Heart left ventricle (tissue), 16 donors: ENCODE data around the gene DNMT1. TPM values are rescaled to one million over a fixed set of nuclear protein-coding genes. Genes with fewer than 3 reads are reported as not detected.

Experiments
- ATAC-seq, 4 donors: fragments of 200-7000 bp; cut with Tn5 transposase; one replicate each; pipeline ENCODE4 v1.9.1; 2020 to 2022; ENCODE audit warnings: moderate library complexity in 4 of 4, mild to moderate bottlenecking in 3 of 4, moderate number of reproducible peaks in 1 of 4
- DNase-seq, 5 donors: peaks; one replicate each; pipeline ENCODE4 v3.0.0-alpha.2; 2020
- H3K27ac ChIP-seq, 12 donors: fragments of 200-600 bp; sonication (generic) in 4 of 12; one replicate each; pipeline versions ENCODE4 v1.5.0 to v1.8.0; 2016 to 2022; ENCODE audit warnings: mild to moderate bottlenecking in 2 of 12
- H3K27me3 ChIP-seq, 9 donors: fragments of 200-600 bp; sonication (generic) in 2 of 9; one replicate each; pipeline versions ENCODE4 v1.5.1 to v1.8.0; 2016 to 2022; ENCODE audit warnings: mild to moderate bottlenecking in 3 of 9
- H3K36me3 ChIP-seq, 9 donors: fragments of 200-600 bp; sonication (generic) in 2 of 9; one replicate each; pipeline versions ENCODE4 v1.5.0 to v1.8.0; 2018 to 2022; ENCODE audit warnings: mild to moderate bottlenecking in 2 of 9
- H3K4me1 ChIP-seq, 12 donors: fragments of 200-600 bp; sonication (generic) in 4 of 12; one replicate each; pipeline versions ENCODE4 v1.5.0 to v1.8.0; 2016 to 2022; ENCODE audit warnings: mild to moderate bottlenecking in 3 of 12
- H3K4me3 ChIP-seq, 12 donors: fragments of 200-600 bp; sonication (generic) in 4 of 12; one replicate each; pipeline versions ENCODE4 v1.5.0 to v1.8.0; 2017 to 2022; ENCODE audit warnings: mild to moderate bottlenecking in 9 of 12, moderate library complexity in 4 of 12
- H3K9me3 ChIP-seq, 12 donors: fragments of 200-600 bp; sonication (generic) in 4 of 12; one replicate each; pipeline versions ENCODE4 v1.5.0 to v1.8.0; 2016 to 2022; ENCODE audit warnings: mild to moderate bottlenecking in 1 of 12
- CTCF ChIP-seq, 12 donors: fragments of 200-600 bp; sonication (generic) in 4 of 12; IDR thresholded peaks; one replicate each; pipeline versions ENCODE4 v1.5.0 to v1.8.0; 2018 to 2022; ENCODE audit warnings: antibody characterized with exemption in 12 of 12, mild to moderate bottlenecking in 5 of 12
- POLR2A ChIP-seq, 2 donors: fragments of 450-650 bp; IDR thresholded peaks; one replicate each; pipeline ENCODE4 v1.6.1; 2017; ENCODE audit warnings: antibody characterized with exemption in 2 of 2, mild to moderate bottlenecking in 2 of 2, moderate library complexity in 2 of 2
- WGBS, 4 donors: extraction: QIAGEN DNeasy Blood & Tissue Kit in 2 of 4; methylation state at CpG; one replicate each; pipeline versions ENCODE4 v1.1.5 to v1.1.7; 2013 to 2018; 5-methylcytosine and 5-hydroxymethylcytosine counted together
- intact Hi-C, 10 donors: fragments of 100-400 bp; cut with DNase I; formaldehyde crosslinking; loops; one replicate each; pipeline versions ENCODE4 v1.11.1 to v1.14.2; 2022
- polyA plus RNA-seq, 2 donors: library from polyadenylated mRNA; stranded (reverse); fragments of 200-250 nt; gene quantifications; one replicate each; pipeline ENCODE4 v1.2.3, GENCODE V29; 2013
- total RNA-seq, 9 donors: library from RNA; depleted of rRNA in 2 of 9; stranded (reverse); fragments of >200 nt in 2 of 9; fragmentation: NEBNext Ultra II Directional in 3 of 9; extraction: Animal tissue kit (Norgen Biotek cat#: 25700) in 3 of 9; gene quantifications; one replicate each; pipeline versions ENCODE4 v1.1.0 to v1.2.4, GENCODE V29; 2016 to 2023
- donor health status: ischemic (EF 13 %, LVEDD 7.1; RV severe dilation, severe dysfunction).
- donor health status: healthy with polysubstance abuse.
- donor health status: DM: no; HTN: yes; CAD: no.
- donor health status: DM: no; HTN: no; CAD: no.
- donor health status: ischemic (EF 25% LVEDD 6.9; RV normal size, moderate dysfunction).
- donor health status: ischemic (EF 25% LVEDD 5.7; RV mildly dilated, moderate dysfunction).
- donor health status: healthy.
- donor health status: DM: yes; HTN: yes; CAD: no.
- donor health status: ischemic (EF 35%, LVEDD 5.7; RV mildly dilated, moderate dysfunction).
- donor health status: nonischemic (EF 11% LVEDD 7.7; RV severe dilation, severe dysfunction).
- donor health status: DM: yes; HTN: yes; CAD: no.
- donor health status: PGD.
- donor health status: ischemic (EF 29% LVEDD 5.4; RV normal size, mild dysfunction).
- donor health status: nonischemic (EF 23%, LVEDD 6.1; RV moderate dilation, normal function).

The DNMT1 gene
- total and polyA plus RNA-seq, 11 donors, result 16.1 to 61.6 (median 25.0) TPM

- ATAC-seq, result no peak
- H3K9me3 ChIP-seq, result no peaks in the 10 kb centered on the region
- no peak for DNase-seq
- H3K4me3 ChIP-seq, result no peak overlapping the region
- intact Hi-C loops, result no loop called here
- no peak for TF ChIP-seq POLR2A (IDR thresholded peaks at IDR 0.05)
- TF ChIP-seq CTCF (IDR thresholded peaks at IDR 0.05), result no peak
- peaks cover 0 to 50% (median 13%) of the 10 kb centered on the region in 12 donors for H3K4me1 ChIP-seq
- H3K27ac ChIP-seq, result no peak overlapping the region
- H3K36me3 ChIP-seq, result peaks cover 2 to 22% (median 18%) of the 10 kb centered on the region in 9 donors
- H3K27me3 ChIP-seq, result no peaks in the 10 kb centered on the region
Measured at GRCh38 chr19:10104130-10104513, 90.6 kb downstream of the DNMT1 start.

- Histone ChIP-seq H3K4me3 (no peak overlapping the region), H3K4me1 (peaks cover 0 to 50% (median 13%) of the 10 kb centered on the region in 12 donors), H3K27me3 (no peaks in the 10 kb centered on the region), H3K36me3 (peaks cover 0 to 9% (median 5%) of the 10 kb centered on the region in 9 donors), H3K9me3 (no peaks in the 10 kb centered on the region), H3K27ac (peak overlapping the region in 1 of 12 donors; percentile 79)
- WGBS, 4 donors, result 67 to 79% (median 76%) methylated on average over 7 of the region's 7 CpGs
- intact Hi-C loops, result no loop called here
- no peak for ATAC-seq
- peak in 1 of 5 donors; percentile 14 for DNase-seq
- TF ChIP-seq POLR2A (IDR thresholded peaks at IDR 0.05), result no peak
- TF ChIP-seq CTCF (IDR thresholded peaks at IDR 0.05), result no peak
Measured at GRCh38 chr19:10102787-10103236, 91.9 kb downstream of the DNMT1 start.

- ATAC-seq (no peak), DNase-seq (no peak)
- Histone ChIP-seq H3K27ac (no peak overlapping the region), H3K36me3 (no peaks in the 10 kb centered on the region), H3K4me1 (peaks cover 0 to 42% (median 9%) of the 10 kb centered on the region in 12 donors), H3K9me3 (no peaks in the 10 kb centered on the region), H3K27me3 (no peaks in the 10 kb centered on the region), H3K4me3 (no peak overlapping the region)
- intact Hi-C loops, result no loop called here
- TF ChIP-seq CTCF (IDR thresholded peaks at IDR 0.05) (no peak), POLR2A (IDR thresholded peaks at IDR 0.05) (no peak)
- WGBS, 4 donors, result 83 to 90% (median 89%) methylated on average over 5 of the region's 5 CpGs
Measured at GRCh38 chr19:10100163-10100785, 94.5 kb downstream of the DNMT1 start.

- Histone ChIP-seq H3K27me3 (no peaks in the 10 kb centered on the region), H3K9me3 (no peaks in the 10 kb centered on the region), H3K27ac (peak overlapping the region in 11 of 12 donors; percentile 44 to 89 (median 57)), H3K36me3 (peaks cover 0 to 22% (median 6%) of the 10 kb centered on the region in 9 donors), H3K4me3 (peak overlapping the region in 11 of 12 donors; percentile 28 to 68 (median 57)), H3K4me1 (peaks cover 0 to 24% (median 9%) of the 10 kb centered on the region in 12 donors)
- TF ChIP-seq POLR2A (IDR thresholded peaks at IDR 0.05) (no peak), CTCF (IDR thresholded peaks at IDR 0.05) (no peak)
- 21 to 51% (median 37%) methylated on average over 7 to 26 of the region's 26 CpGs for WGBS, 4 donors
- ATAC-seq, result peak in 1 of 4 donors; percentile 4
- intact Hi-C loops, result loop anchor here in 1 of 10 donors (5.0 kb wide), 1 partner anchor 164 kb away; no protein-coding TSS in a partner anchor
- DNase-seq, result peak in 2 of 5 donors; percentile 24 to 58
Measured at GRCh38 chr19:10096615-10096963, 98.2 kb downstream of the DNMT1 start.
